AG04449 (cell line): ENCODE data around the gene ZNF284.
"Not testable (repeated sequence)": the region's sequence is repeated elsewhere in the genome, so short reads cannot be mapped to it uniquely, and the experiment has no call there.

Source experiments
- CTCF ChIA-PET: fragments of 350-600 bp; formaldehyde crosslinking; extraction: SDS; loops from one replicate; lab custom pipeline; 2021; ENCODE audit warnings: antibody characterized with exemption; lab: Yijun Ruan, JAX
- POLR2A ChIA-PET: fragments of 400-600, 350-600 bp; formaldehyde crosslinking; extraction: SDS; loops from one replicate; lab custom pipeline; 2020; ENCODE audit warnings: antibody characterized with exemption, inconsistent platforms; lab: Yijun Ruan, JAX
- DNase-seq: peaks from one replicate; pipeline ENCODE4 v3.0.0-alpha.2; 2010; ENCODE audit warnings: low read depth, low spot score
- H3K4me3 ChIP-seq: 2 replicates; pipeline ENCODE4 v1.5.1; 2011; ENCODE audit warnings: low read depth, mild to moderate bottlenecking, control low read depth, low read length
- CTCF ChIP-seq: IDR thresholded peaks from one replicate; pipeline ENCODE4 v1.5.1; 2011; ENCODE audit warnings: mild to moderate bottlenecking, moderate library complexity, low read length, control low read depth, inconsistent platforms; ENCODE audit not compliant: insufficient read depth; ENCODE audit errors: missing control alignments

ZNF284 gene

GRCh38 chr19:44113138-44113783 lies 41.3 kb downstream of the ZNF284 start, which contains the start of gene ZNF225:
Gene ZNF225, plus strand, starts transcription at chr19:44113399. Its CDS starts 2,429 bp downstream, at chr19:44115828.
- TF ChIP-seq CTCF: peak; percentile 8
- peak within 1 kb of the TSS; percentile 87 for H3K4me3 ChIP-seq
- peak; percentile 91 for DNase-seq
- ChIA-PET POLR2A (interaction anchor here (0.7 to 1.1 kb wide), 2 partner anchors 51 to 99 kb away, joined by 3 to 5 read pairs; partner anchors contain the start of genes ZNF226 and ZNF227), CTCF (no interaction called here)

- TF ChIP-seq CTCF: no peak
- ChIA-PET POLR2A (interaction anchor here (1.1 kb wide), 1 partner anchor 51 kb away, joined by 5 read pairs; the partner anchor contains the start of gene ZNF226), CTCF (interaction anchor here (0.7 kb wide), 1 partner anchor 397 kb away, joined by 3 read pairs; no protein-coding TSS in a partner anchor)
- peak overlapping the region; percentile 82 for H3K4me3 ChIP-seq
- no peak for DNase-seq
Measured at GRCh38 chr19:44113784-44114390, 41.9 kb downstream of the ZNF284 start.

GRCh38 chr19:44121162-44121561 lies 49.2 kb downstream of the ZNF284 start:
- H3K4me3 ChIP-seq, CTCF ChIA-PET, DNase-seq, POLR2A ChIA-PET: not testable (repeated sequence)

- H3K4me3 ChIP-seq: no peak overlapping the region
- no peak for TF ChIP-seq CTCF
- DNase-seq: no peak
- ChIA-PET POLR2A (no interaction called here), CTCF (interaction anchor here (0.7 kb wide), 1 partner anchor 9 kb away, joined by 3 read pairs; no protein-coding TSS in a partner anchor)
Measured at GRCh38 chr19:44131955-44132354, 60.0 kb downstream of the ZNF284 start.
